HepG2 (cell line): ENCODE results near the gene KLKB1. TPM values are rescaled to one million over a fixed set of nuclear protein-coding genes. Genes with fewer than 3 reads are reported as not detected.

Experiments
- CBX1 ChIP-seq: IDR thresholded peaks from one replicate; pipeline ENCODE4 v1.6.1; 2016; ENCODE audit warnings: antibody characterized with exemption, low read depth
- FOXC1 ChIP-seq: sonication (generic); formaldehyde crosslinking; IDR thresholded peaks from 2 replicates; pipeline ENCODE4 v1.8.0; 2022; ENCODE audit warnings: mild to moderate bottlenecking, missing genetic modification reagents, borderline replicate concordance
- HDAC1 ChIP-seq: sonication (generic); formaldehyde crosslinking; IDR thresholded peaks from 2 replicates; pipeline ENCODE4 v1.5.1; 2020; ENCODE audit warnings: mild to moderate bottlenecking, missing genetic modification reagents
- HES4 ChIP-seq: sonication (generic); formaldehyde crosslinking; IDR thresholded peaks from 2 replicates; pipeline ENCODE4 v1.9.0; 2021; ENCODE audit warnings: mild to moderate bottlenecking, missing genetic modification reagents, borderline replicate concordance
- HNRNPK ChIP-seq: fragments of 200-400 bp; formaldehyde crosslinking; IDR thresholded peaks from 2 replicates; pipeline ENCODE4 v1.6.1; 2018; ENCODE audit warnings: low read length, low read depth, moderate library complexity, mild to moderate bottlenecking; ENCODE audit not compliant: poor library complexity, severe bottlenecking
- HOXA3 ChIP-seq: sonication (generic); formaldehyde crosslinking; IDR thresholded peaks from 2 replicates; pipeline ENCODE4 v1.5.0; 2020; ENCODE audit warnings: missing genetic modification reagents
- HOXA9 ChIP-seq: sonication (generic); formaldehyde crosslinking; IDR thresholded peaks from 2 replicates; pipeline ENCODE4 v1.8.1; 2022; ENCODE audit warnings: missing genetic modification reagents, mild to moderate bottlenecking, moderate library complexity, borderline replicate concordance
- KDM6A ChIP-seq: IDR thresholded peaks from 2 replicates; pipeline ENCODE4 v1.6.1; 2016; ENCODE audit warnings: low read depth
- PAX8 ChIP-seq: sonication (generic); formaldehyde crosslinking; IDR thresholded peaks from 2 replicates; pipeline ENCODE4 v1.8.0; 2022; ENCODE audit warnings: mild to moderate bottlenecking, missing genetic modification reagents, borderline replicate concordance
- POLR2AphosphoS5 ChIP-seq: IDR thresholded peaks from 2 replicates; pipeline ENCODE4 v1.6.1; 2012; ENCODE audit warnings: low read depth, low read length
- PRPF4 ChIP-seq: fragments of 200-400 bp; formaldehyde crosslinking; IDR thresholded peaks from 2 replicates; pipeline ENCODE4 v1.6.1; 2016; ENCODE audit warnings: low read length, low read depth; ENCODE audit not compliant: poor library complexity, severe bottlenecking
- REL ChIP-seq: sonication (generic); formaldehyde crosslinking; conservative IDR thresholded peaks from 2 replicates; pipeline ENCODE4 v1.8.0; 2022; ENCODE audit warnings: mild to moderate bottlenecking, missing genetic modification reagents, moderate library complexity
- RNF2 ChIP-seq: fragments of 450-650 bp; conservative IDR thresholded peaks from 2 replicates; pipeline ENCODE4 v1.6.1; 2016; ENCODE audit warnings: low read depth
- SMARCE1 ChIP-seq: fragments of 450-650 bp; IDR thresholded peaks from 2 replicates; pipeline ENCODE4 v1.6.1; 2017; ENCODE audit warnings: borderline replicate concordance
- TAF1 ChIP-seq: sonication (generic); formaldehyde crosslinking; IDR thresholded peaks from 2 replicates; pipeline ENCODE4 v1.4.0; 2020; ENCODE audit warnings: missing genetic modification reagents
- TBL1XR1 ChIP-seq: fragments of 150-350 bp; IDR thresholded peaks from 2 replicates; pipeline ENCODE4 v1.6.1; 2014; ENCODE audit warnings: borderline replicate concordance, low read length; ENCODE audit not compliant: partially characterized antibody
- TCF7L2 ChIP-seq: IDR thresholded peaks from 2 replicates; pipeline ENCODE4 v1.6.1; 2011; ENCODE audit warnings: mild to moderate bottlenecking, low read depth, low read length, moderate library complexity
- ZBTB25 ChIP-seq: IDR thresholded peaks from 2 replicates; pipeline ENCODE4 v1.6.1; 2018; ENCODE audit warnings: missing genetic modification reagents
- ZBTB37 ChIP-seq: sonication (generic); formaldehyde crosslinking; IDR thresholded peaks from 2 replicates; pipeline ENCODE4 v1.4.0; 2020; ENCODE audit warnings: mild to moderate bottlenecking, missing genetic modification reagents
- ZNF235 ChIP-seq: sonication (generic); formaldehyde crosslinking; IDR thresholded peaks from 2 replicates; pipeline ENCODE4 v1.8.1; 2023; ENCODE audit warnings: mild to moderate bottlenecking, missing genetic modification reagents, borderline replicate concordance
- ZNF546 ChIP-seq: sonication (generic); formaldehyde crosslinking; conservative IDR thresholded peaks from 2 replicates; pipeline ENCODE4 v1.8.1; 2023; ENCODE audit warnings: mild to moderate bottlenecking, missing genetic modification reagents
- ZNF552 ChIP-seq: sonication (generic); formaldehyde crosslinking; IDR thresholded peaks from 2 replicates; pipeline ENCODE4 v1.9.0; 2022; ENCODE audit warnings: missing genetic modification reagents, mild to moderate bottlenecking, borderline replicate concordance
- ZNF580 ChIP-seq: IDR thresholded peaks from 2 replicates; pipeline ENCODE4 v1.6.1; 2016; ENCODE audit warnings: low read depth, borderline replicate concordance
- ZNF615 ChIP-seq: sonication (generic); formaldehyde crosslinking; IDR thresholded peaks from 2 replicates; pipeline ENCODE4 v1.5.0; 2020; ENCODE audit warnings: mild to moderate bottlenecking, missing genetic modification reagents, borderline replicate concordance
- polyA plus RNA-seq, 8 experiments: library from polyadenylated mRNA; depleted of rRNA in 3 of 8; stranded (reverse) in 7 of 8; unstranded in 1 of 8; fragments of >200 nt; fragmentation: Illumina TruSeq in 4 of 8; extraction: Trizol in 4 of 8; gene quantifications; 2 replicates each; pipeline versions ENCODE4 v1.2.1 to v1.2.3, GENCODE V29; 2011 to 2016; ENCODE audit warnings: low read depth in 4 of 8, missing spikeins in 1 of 8, mixed read lengths in 1 of 8; ENCODE audit not compliant: insufficient read depth in 1 of 8
- total RNA-seq, 5 experiments: library from RNA; depleted of rRNA; stranded (reverse); fragments of >200 nt; fragmentation: Illumina TruSeq; extraction: Trizol; gene quantifications; 2 replicates each; pipeline ENCODE4 v1.2.3, GENCODE V29; 2016; ENCODE audit warnings: low read depth in 1 of 5

Gene KLKB1
- total and polyA plus RNA-seq, 2 of the 13 experiments (the other 11 are each of a cell fraction or from before 2014, with no cell fraction given) = 0.26 to 0.49 TPM

- TF ChIP-seq KDM6A (CRISPR knock-in tag) (peak; percentile 64; the same call in 1 of the 2 replicates), POLR2AphosphoS5 (peak; percentile 84), TBL1XR1 (peak; percentile 28), PRPF4 (no peak), HDAC1 (CRISPR knock-in tag) (peak; percentile 82), ZBTB37 (peak; percentile 18; the same call in 1 of the 2 replicates), HES4 (CRISPR knock-in tag) (no peak), REL (CRISPR knock-in tag) (no peak), ZNF552 (no peak), ZNF580 (CRISPR knock-in tag) (no peak), HOXA9 (CRISPR knock-in tag) (no peak), ZNF546 (no peak), TCF7L2 (no peak), RNF2 (no peak), PAX8 (no peak), CBX1 (no peak), ZBTB25 (CRISPR knock-in tag) (peak; percentile 35; the same call in 1 of the 2 replicates), ZNF615 (CRISPR knock-in tag) (0 out of 2 replicates have a peak, but pooled peaks have one; percentile 42), HNRNPK (no peak), ZNF235 (no peak), FOXC1 (CRISPR knock-in tag) (no peak), TAF1 (CRISPR knock-in tag) (no peak), HOXA3 (peak; percentile 63; the same call in 1 of the 2 replicates), SMARCE1 (no peak)
Observed at GRCh38 chr4:186265683-186266652, 38.7 kb downstream of the KLKB1 start, which contains the start of gene F11 (continued).
